Tibial artery (tissue), 4 donors: ENCODE measurements around the gene MINDY4.

Experiments
- DNase-seq, 2 donors: peaks; one replicate each; pipeline ENCODE4 v3.0.0-alpha.2; 2019
- H3K27ac ChIP-seq, 2 donors: fragments of 200-600 bp; sonication (generic) in 1 of 2; 1 replicate in 1 of 2; 2 replicates in 1 of 2; pipeline ENCODE4 v1.5.1; 2018 to 2019; ENCODE audit warnings: mild to moderate bottlenecking in 1 of 2
- H3K27me3 ChIP-seq, 2 donors: fragments of 200-600 bp; sonication (generic) in 1 of 2; one replicate each; pipeline versions ENCODE4 v1.5.1 to v1.6.0; 2016 to 2019
- H3K36me3 ChIP-seq, 3 donors: fragments of 200-600 bp; sonication (generic) in 2 of 3; one replicate each; pipeline ENCODE4 v1.5.1; 2016 to 2019; ENCODE audit warnings: mild to moderate bottlenecking in 2 of 3
- H3K4me1 ChIP-seq, 4 donors: fragments of 200-600 bp; sonication (generic) in 2 of 4; 1 replicate in 3 of 4; 2 replicates in 1 of 4; pipeline ENCODE4 v1.5.1; 2016 to 2019
- H3K4me3 ChIP-seq, 2 donors: fragments of 200-600 bp; sonication (generic) in 1 of 2; 1 replicate in 1 of 2; 2 replicates in 1 of 2; pipeline ENCODE4 v1.5.1; 2018 to 2019; ENCODE audit warnings: mild to moderate bottlenecking in 2 of 2
- H3K9me3 ChIP-seq, 3 donors: fragments of 200-600 bp; sonication (generic) in 1 of 3; one replicate each; pipeline ENCODE4 v1.5.1; 2016 to 2019
- CTCF ChIP-seq, 2 experiments: fragments of 200-600 bp in 1 of 2; fragments of 450-650 bp in 1 of 2; IDR thresholded peaks; one replicate each; pipeline ENCODE4 v1.5.1; 2017 to 2019; ENCODE audit warnings: antibody characterized with exemption in 2 of 2, mild to moderate bottlenecking in 1 of 2, moderate library complexity in 1 of 2
- intact Hi-C: fragments of 100-400 bp; cut with DNase I; formaldehyde crosslinking; loops from one replicate; pipeline ENCODE4 v1.15.0; 2023; ENCODE audit warnings: low total_unique reads

The MINDY4 gene

GRCh38 chr7:30900053-30900452, 128.8 kb downstream of the MINDY4 start:
- intact Hi-C loops = no loop called here
- TF ChIP-seq CTCF (IDR thresholded peaks at IDR 0.05) = no peak
- Histone ChIP-seq H3K27ac (peak overlapping the region; percentile 70 to 82), H3K4me3 (no peak overlapping the region), H3K27me3 (no peaks in the 10 kb centered on the region), H3K4me1 (peaks cover 0 to 62% (median 37%) of the 10 kb centered on the region in 4 donors), H3K9me3 (no peaks in the 10 kb centered on the region), H3K36me3 (no peaks in the 10 kb centered on the region)
- no peak for DNase-seq

GRCh38 chr7:30900803-30901362, 129.7 kb downstream of the MINDY4 start:
- H3K4me3 ChIP-seq = no peak overlapping the region
- TF ChIP-seq CTCF (IDR thresholded peaks at IDR 0.05) = no peak
- H3K9me3 ChIP-seq = no peaks in the 10 kb centered on the region
- peaks cover 0 to 63% (median 41%) of the 10 kb centered on the region in 4 donors for H3K4me1 ChIP-seq
- intact Hi-C loops = no loop called here
- peak overlapping the region; percentile 70 to 82 for H3K27ac ChIP-seq
- H3K27me3 ChIP-seq = no peaks in the 10 kb centered on the region
- DNase-seq = no peak
- H3K36me3 ChIP-seq = no peaks in the 10 kb centered on the region

GRCh38 chr7:30901856-30902255, 130.6 kb downstream of the MINDY4 start:
- Histone ChIP-seq H3K4me1 (peaks cover 0 to 66% (median 48%) of the 10 kb centered on the region in 4 donors), H3K27ac (peak overlapping the region in 1 of 2 donors; percentile 70), H3K27me3 (no peaks in the 10 kb centered on the region), H3K9me3 (no peaks in the 10 kb centered on the region), H3K4me3 (no peak overlapping the region), H3K36me3 (no peaks in the 10 kb centered on the region)
- intact Hi-C loops = no loop called here
- DNase-seq = no peak
- TF ChIP-seq CTCF (IDR thresholded peaks at IDR 0.05) = no peak

GRCh38 chr7:30902466-30902865, 131.2 kb downstream of the MINDY4 start:
- no peaks in the 10 kb centered on the region for H3K36me3 ChIP-seq
- TF ChIP-seq CTCF (IDR thresholded peaks at IDR 0.05) = no peak
- H3K27ac ChIP-seq = peak overlapping the region in 1 of 2 donors; percentile 14
- H3K9me3 ChIP-seq = no peaks in the 10 kb centered on the region
- no peak for DNase-seq
- H3K4me1 ChIP-seq = peaks cover 0 to 67% (median 49%) of the 10 kb centered on the region in 4 donors
- intact Hi-C loops = no loop called here
- no peaks in the 10 kb centered on the region for H3K27me3 ChIP-seq
- H3K4me3 ChIP-seq = no peak overlapping the region

GRCh38 chr7:30903146-30903545, 131.9 kb downstream of the MINDY4 start:
- DNase-seq = no peak
- Histone ChIP-seq H3K36me3 (no peaks in the 10 kb centered on the region), H3K9me3 (no peaks in the 10 kb centered on the region), H3K4me3 (no peak overlapping the region), H3K27ac (peak overlapping the region; percentile 14 to 15), H3K27me3 (no peaks in the 10 kb centered on the region), H3K4me1 (peaks cover 0 to 67% (median 52%) of the 10 kb centered on the region in 4 donors)
- TF ChIP-seq CTCF (IDR thresholded peaks at IDR 0.05) = no peak
- intact Hi-C loops = no loop called here

GRCh38 chr7:30904561-30904960, 133.3 kb downstream of the MINDY4 start:
- Histone ChIP-seq H3K9me3 (no peaks in the 10 kb centered on the region), H3K27ac (peak overlapping the region in 1 of 2 donors; percentile 92), H3K4me1 (peaks cover 0 to 67% (median 55%) of the 10 kb centered on the region in 4 donors), H3K36me3 (no peaks in the 10 kb centered on the region), H3K27me3 (no peaks in the 10 kb centered on the region), H3K4me3 (no peak overlapping the region)
- intact Hi-C loops = no loop called here
- DNase-seq = no peak
- TF ChIP-seq CTCF (IDR thresholded peaks at IDR 0.05) = no peak
